Heart right ventricle (tissue), 16 donors: ENCODE results near the gene EPN2. TPM values are rescaled to one million over a fixed set of nuclear protein-coding genes. Genes with fewer than 3 reads are reported as not detected.
A peak's percentile ranks its signal among the peaks of the same experiment; 100 is the strongest.

Source experiments
- ATAC-seq, 8 donors: fragments of 200-7000 bp; cut with Tn5 transposase; one replicate each; pipeline ENCODE4 v1.9.1; 2020; ENCODE audit warnings: mild to moderate bottlenecking in 8 of 8, moderate library complexity in 8 of 8, moderate number of reproducible peaks in 1 of 8
- DNase-seq, 2 donors: peaks; one replicate each; pipeline ENCODE4 v3.0.0-alpha.2; 2020
- H3K27ac ChIP-seq, 10 donors: fragments of 200-600 bp; sonication (generic) in 2 of 10; one replicate each; pipeline versions ENCODE4 v1.5.0 to v1.8.0; 2020 to 2022; ENCODE audit warnings: mild to moderate bottlenecking in 3 of 10
- H3K27me3 ChIP-seq, 7 donors: fragments of 200-600 bp; one replicate each; pipeline ENCODE4 v1.8.0; 2021 to 2022; ENCODE audit warnings: mild to moderate bottlenecking in 2 of 7
- H3K36me3 ChIP-seq, 9 donors: fragments of 200-600 bp; sonication (generic) in 1 of 9; one replicate each; pipeline versions ENCODE4 v1.5.0 to v1.8.0; 2020 to 2022; ENCODE audit warnings: mild to moderate bottlenecking in 2 of 9
- H3K4me1 ChIP-seq, 9 donors: fragments of 200-600 bp; sonication (generic) in 1 of 9; one replicate each; pipeline versions ENCODE4 v1.5.0 to v1.8.0; 2020 to 2022; ENCODE audit warnings: mild to moderate bottlenecking in 4 of 9
- H3K4me3 ChIP-seq, 10 donors: fragments of 200-600 bp; sonication (generic) in 2 of 10; one replicate each; pipeline versions ENCODE4 v1.5.0 to v1.8.0; 2020 to 2022; ENCODE audit warnings: mild to moderate bottlenecking in 7 of 10, moderate library complexity in 2 of 10
- H3K9me3 ChIP-seq, 11 donors: fragments of 200-600 bp in 10 of 11; sonication (generic) in 2 of 11; one replicate each; pipeline versions ENCODE4 v1.5.0 to v1.8.0; 2013 to 2022; ENCODE audit warnings: mild to moderate bottlenecking in 2 of 11, control low read depth in 1 of 11, moderate library complexity in 1 of 11
- CTCF ChIP-seq, 9 donors: fragments of 200-600 bp; sonication (generic) in 2 of 9; IDR thresholded peaks; one replicate each; pipeline versions ENCODE4 v1.5.0 to v1.8.0; 2021 to 2022; ENCODE audit warnings: antibody characterized with exemption in 9 of 9, mild to moderate bottlenecking in 5 of 9, moderate library complexity in 1 of 9
- WGBS, 2 donors: extraction: QIAGEN DNeasy Blood & Tissue Kit; methylation state at CpG; one replicate each; pipeline ENCODE4 v1.1.7; 2013; ENCODE audit warnings: inconsistent platforms in 1 of 2; 5-methylcytosine and 5-hydroxymethylcytosine counted together
- intact Hi-C, 10 donors: fragments of 100-400 bp; cut with DNase I; formaldehyde crosslinking; loops; one replicate each; pipeline versions ENCODE4 v1.11.1 to v1.14.2; 2022
- polyA plus RNA-seq, 2 donors: library from polyadenylated mRNA; stranded (reverse); fragments of 200-250 nt; gene quantifications; one replicate each; pipeline ENCODE4 v1.2.3, GENCODE V29; 2013
- total RNA-seq, 10 donors: library from RNA; stranded (reverse); fragmentation: NEBNext Ultra II Directional in 3 of 10; extraction: Animal tissue kit (Norgen Biotek cat#: 25700) in 3 of 10; gene quantifications; one replicate each; pipeline versions ENCODE4 v1.2.1 to v1.2.4, GENCODE V29; 2021 to 2023
- donor health status: Arrhythmogenic right ventricular cardiomyopathy.
- donor health status: ischemic (EF 13 %, LVEDD 7.1; RV severe dilation, severe dysfunction).
- donor health status: healthy with polysubstance abuse.
- donor health status: DM: no; HTN: yes; CAD: no.
- donor health status: DM: no; HTN: no; CAD: no.
- donor health status: ischemic (EF 25% LVEDD 6.9; RV normal size, moderate dysfunction).
- donor health status: ischemic (EF 25% LVEDD 5.7; RV mildly dilated, moderate dysfunction).
- donor health status: healthy.
- donor health status: DM: yes; HTN: yes; CAD: no.
- donor health status: Ischemic cardiomyopathy.
- donor health status: ischemic (EF 35%, LVEDD 5.7; RV mildly dilated, moderate dysfunction).
- donor health status: nonischemic (EF 11% LVEDD 7.7; RV severe dilation, severe dysfunction).
- donor health status: DM: yes; HTN: yes; CAD: no.
- donor health status: PGD.
- donor health status: ischemic (EF 29% LVEDD 5.4; RV normal size, mild dysfunction).
- donor health status: nonischemic (EF 23%, LVEDD 6.1; RV moderate dilation, normal function).

Gene EPN2
- total and polyA plus RNA-seq, 12 donors: 20.0 to 83.1 (median 54.9) TPM

- intact Hi-C loops: loop anchor here in 6 of 10 donors (5.0 to 10.0 kb wide), 5 partner anchors 39 to 399 kb away; no protein-coding TSS in a partner anchor
- TF ChIP-seq CTCF (IDR thresholded peaks at IDR 0.05): no peak
- Histone ChIP-seq H3K9me3 (no peaks in the 10 kb centered on the region), H3K27me3 (no peaks in the 10 kb centered on the region), H3K4me1 (peaks cover 4 to 52% (median 20%) of the 10 kb centered on the region in 9 donors), H3K36me3 (no peaks in the 10 kb centered on the region), H3K4me3 (no peak overlapping the region), H3K27ac (peak overlapping the region in 1 of 10 donors; percentile 5)
- WGBS, 2 donors: 78 to 80% methylated on average over 4 of the region's 4 CpGs
- no peak for ATAC-seq
- no peak for DNase-seq
Measured at GRCh38 chr17:19368229-19368628, 131.1 kb downstream of the EPN2 start.

- TF ChIP-seq CTCF (IDR thresholded peaks at IDR 0.05): no peak
- Histone ChIP-seq H3K9me3 (no peaks in the 10 kb centered on the region), H3K4me1 (peaks cover 4 to 51% (median 19%) of the 10 kb centered on the region in 9 donors), H3K36me3 (peaks cover 0 to 6% (median 0%) of the 10 kb centered on the region in 9 donors), H3K4me3 (no peak overlapping the region), H3K27ac (peak overlapping the region in 6 of 10 donors; percentile 27 to 82 (median 56)), H3K27me3 (no peaks in the 10 kb centered on the region)
- 93 to 95% methylated on average over 16 of the region's 16 CpGs for WGBS, 2 donors
- intact Hi-C loops: loop anchor here in 6 of 10 donors (5.0 to 10.0 kb wide), 5 partner anchors 38 to 398 kb away; no protein-coding TSS in a partner anchor
- ATAC-seq (no peak), DNase-seq (no peak)
Measured at GRCh38 chr17:19369107-19369778, 132.1 kb downstream of the EPN2 start.

GRCh38 chr17:19369846-19370492, 132.8 kb downstream of the EPN2 start:
- intact Hi-C loops: loop anchor here in 6 of 10 donors (5.0 to 10.0 kb wide), 5 partner anchors 37 to 397 kb away; no protein-coding TSS in a partner anchor
- peak in 1 of 2 donors; percentile 54 for DNase-seq
- H3K4me1 ChIP-seq: peaks cover 4 to 51% (median 19%) of the 10 kb centered on the region in 9 donors
- H3K36me3 ChIP-seq: peaks cover 0 to 8% (median 0%) of the 10 kb centered on the region in 9 donors
- no peak for TF ChIP-seq CTCF (IDR thresholded peaks at IDR 0.05)
- H3K27ac ChIP-seq: peak overlapping the region; percentile 0 to 82 (median 64)
- peak; percentile 39 to 83 (median 66) for ATAC-seq
- WGBS, 2 donors: 52 to 71% methylated on average over 12 of the region's 12 CpGs
- H3K4me3 ChIP-seq: no peak overlapping the region
- H3K9me3 ChIP-seq: no peaks in the 10 kb centered on the region
- H3K27me3 ChIP-seq: no peaks in the 10 kb centered on the region

- no peaks in the 10 kb centered on the region for H3K27me3 ChIP-seq
- peaks cover 4 to 51% (median 19%) of the 10 kb centered on the region in 9 donors for H3K4me1 ChIP-seq
- DNase-seq (peak; percentile 62 to 70), ATAC-seq (peak; percentile 60 to 91 (median 79))
- H3K36me3 ChIP-seq: peaks cover 0 to 8% (median 0%) of the 10 kb centered on the region in 9 donors
- H3K9me3 ChIP-seq: no peaks in the 10 kb centered on the region
- no peak for TF ChIP-seq CTCF (IDR thresholded peaks at IDR 0.05)
- H3K27ac ChIP-seq: peak overlapping the region; percentile 0 to 82 (median 64)
- no peak overlapping the region for H3K4me3 ChIP-seq
- intact Hi-C loops: no loop called here
- WGBS, 2 donors: 46 to 62% methylated on average over 7 of the region's 7 CpGs
Measured at GRCh38 chr17:19370493-19370960, 133.4 kb downstream of the EPN2 start.
